ENCODE measurements around the gene SARS1.

The SARS1 gene

GRCh38 chr1:109229531-109230127 lies 15.9 kb downstream of the SARS1 start:
- no peak for DNase-seq

- DNase-seq, result no peak
Measured at GRCh38 chr1:109231066-109231465, 17.3 kb downstream of the SARS1 start.

GRCh38 chr1:109235137-109235536 lies 21.4 kb downstream of the SARS1 start:
- no peak for DNase-seq

- DNase-seq, result no peak
Measured at GRCh38 chr1:109237512-109237911, 23.8 kb downstream of the SARS1 start.

GRCh38 chr1:109238382-109238781 lies 24.7 kb downstream of the SARS1 start:
- DNase-seq, result no peak

GRCh38 chr1:109239047-109239408 lies 25.3 kb downstream of the SARS1 start:
- DNase-seq, result no peak

GRCh38 chr1:109239409-109240068 lies 25.8 kb downstream of the SARS1 start:
- DNase-seq, result peak; percentile 34

GRCh38 chr1:109240158-109241152 lies 26.7 kb downstream of the SARS1 start:
- peak; percentile 33 for DNase-seq

GRCh38 chr1:109241344-109241743 lies 27.6 kb downstream of the SARS1 start:
- no peak for DNase-seq

- no peak for DNase-seq
Measured at GRCh38 chr1:109241841-109242345, 28.2 kb downstream of the SARS1 start.

- no peak for DNase-seq
Measured at GRCh38 chr1:109242387-109242786, 28.7 kb downstream of the SARS1 start.

- DNase-seq, result no peak
Measured at GRCh38 chr1:109243221-109243620, 29.5 kb downstream of the SARS1 start.

GRCh38 chr1:109243860-109244552 lies 30.3 kb downstream of the SARS1 start:
- no peak for DNase-seq

GRCh38 chr1:109246141-109246551 lies 32.4 kb downstream of the SARS1 start:
- no peak for DNase-seq

GRCh38 chr1:109247401-109248365 lies 34.0 kb downstream of the SARS1 start:
- no peak for DNase-seq

- DNase-seq, result no peak
Measured at GRCh38 chr1:109248444-109248796, 34.7 kb downstream of the SARS1 start.

GRCh38 chr1:109248797-109249629 lies 35.3 kb downstream of the SARS1 start, which contains the start of gene CELSR2:
CELSR2 (plus strand) TSS chr1:109249539; CDS start chr1:109250080, 541 bp downstream.
- peak; percentile 67 for DNase-seq

GRCh38 chr1:109249654-109250401 lies 36.1 kb downstream of the SARS1 start:
- no peak for DNase-seq

- no peak for DNase-seq
Measured at GRCh38 chr1:109250454-109251276, 36.9 kb downstream of the SARS1 start.

Measured in activated CD4-positive, alpha-beta T cell treated with anti-CD3 and anti-CD28 coated beads, Interleukin-2, Interleukin-6, amounts not matched to agents 100 ng/mL and 50 ng/mL, durations not matched to agents 16 hours and 8 hours (primary cell).